Smooth muscle cell (in vitro differentiated cells): Measurements from ENCODE around the gene AGTRAP. TPM values are rescaled to one million over a fixed set of nuclear protein-coding genes. Genes with fewer than 3 reads are reported as not detected.

Experiments used
- DNase-seq: peaks from one replicate; lab custom pipeline; 2025; ENCODE audit not compliant: unreplicated experiment; lab: John Stamatoyannopoulos, UW
- H2AFZ ChIP-seq: fragments of 200-600 bp; sonication (generic); 2 replicates; pipeline ENCODE4 v1.6.0; 2016; ENCODE audit warnings: antibody characterized with exemption, low read depth, mild to moderate bottlenecking
- H3F3A ChIP-seq: fragments of 200-600 bp; sonication (generic); 2 replicates; pipeline ENCODE4 v1.6.0; 2017; ENCODE audit warnings: antibody characterized with exemption, low read depth
- H3K27ac ChIP-seq: fragments of 200-600 bp; sonication (generic); 2 replicates; pipeline ENCODE4 v1.5.1; 2016; ENCODE audit warnings: low read depth, mild to moderate bottlenecking
- H3K27me3 ChIP-seq: fragments of 200-600 bp; sonication (generic); 2 replicates; pipeline ENCODE4 v1.6.1; 2016; ENCODE audit warnings: low read depth, mild to moderate bottlenecking
- H3K36me3 ChIP-seq: fragments of 200-600 bp; sonication (generic); 2 replicates; pipeline ENCODE4 v1.5.1; 2016; ENCODE audit warnings: low read depth
- H3K4me1 ChIP-seq: fragments of 200-600 bp; sonication (generic); 2 replicates; pipeline ENCODE4 v1.5.1; 2016; ENCODE audit warnings: low read depth
- H3K4me2 ChIP-seq: fragments of 200-600 bp; sonication (generic); 2 replicates; pipeline ENCODE4 v1.6.0; 2016; ENCODE audit warnings: mild to moderate bottlenecking
- H3K4me3 ChIP-seq: fragments of 200-600 bp; sonication (generic); 2 replicates; pipeline ENCODE4 v1.5.1; 2016; ENCODE audit warnings: mild to moderate bottlenecking
- H3K79me2 ChIP-seq: fragments of 200-600 bp; sonication (generic); 2 replicates; pipeline ENCODE4 v1.6.0; 2016; ENCODE audit warnings: low read depth, mild to moderate bottlenecking
- H3K9ac ChIP-seq: fragments of 200-600 bp; sonication (generic); 2 replicates; pipeline ENCODE4 v1.6.0; 2016; ENCODE audit warnings: low read depth
- H3K9me3 ChIP-seq: fragments of 200-600 bp; sonication (generic); replicated peaks from 2 replicates; pipeline ENCODE4 v1.5.1; 2016; ENCODE audit warnings: low read depth
- H4K20me1 ChIP-seq: fragments of 200-600 bp; sonication (generic); 2 replicates; pipeline ENCODE4 v1.6.0; 2016; ENCODE audit warnings: low read depth
- CTCF ChIP-seq: fragments of 200-600 bp; sonication (generic); IDR thresholded peaks from 2 replicates; pipeline ENCODE4 v1.5.1; 2017; ENCODE audit warnings: borderline replicate concordance, mild to moderate bottlenecking, antibody characterized with exemption; ENCODE audit not compliant: insufficient read depth, poor library complexity, severe bottlenecking
- WGBS: methylation state at CpG from one replicate; pipeline ENCODE4 v1.1.7; 2016; ENCODE audit warnings: low lambda C conversion rate; 5-methylcytosine and 5-hydroxymethylcytosine counted together
- polyA plus RNA-seq: library from polyadenylated mRNA; unstranded; fragments of >200 nt; fragmentation: Nextera tagmentation; extraction: Ambion mirVana; gene quantifications from 2 replicates; pipeline ENCODE4 v1.2.1, GENCODE V29; 2016
- total RNA-seq: library from RNA; depleted of rRNA; stranded (reverse); fragments of >200 nt; gene quantifications from 2 replicates; pipeline ENCODE4 v1.2.3, GENCODE V29; 2014

Gene AGTRAP
- total and polyA plus RNA-seq, 2 experiments from 2014 or later, result 30.9 to 76.8 TPM

GRCh38 chr1:11733306-11733705 lies 2.6 kb upstream of the AGTRAP start:
- H3K79me2 ChIP-seq, result no peaks in the 10 kb centered on the region
- peaks cover 4% of the 10 kb centered on the region for H3F3A ChIP-seq
- no peaks in the 10 kb centered on the region for H3K36me3 ChIP-seq
- H3K9ac ChIP-seq, result no peak overlapping the region
- H3K9me3 ChIP-seq, result no peaks in the 10 kb centered on the region
- H3K4me2 ChIP-seq, result no peak overlapping the region
- 89% methylated on average over 3 of the region's 3 CpGs for WGBS
- peaks cover 21% of the 10 kb centered on the region for H3K4me1 ChIP-seq
- no peak for TF ChIP-seq CTCF
- H4K20me1 ChIP-seq, result no peaks in the 10 kb centered on the region
- DNase-seq, result no peak
- no peaks in the 10 kb centered on the region for H3K27me3 ChIP-seq
- no peak overlapping the region for H3K27ac ChIP-seq
- no peak overlapping the region for H3K4me3 ChIP-seq
- no peak overlapping the region for H2AFZ ChIP-seq

DNA sequence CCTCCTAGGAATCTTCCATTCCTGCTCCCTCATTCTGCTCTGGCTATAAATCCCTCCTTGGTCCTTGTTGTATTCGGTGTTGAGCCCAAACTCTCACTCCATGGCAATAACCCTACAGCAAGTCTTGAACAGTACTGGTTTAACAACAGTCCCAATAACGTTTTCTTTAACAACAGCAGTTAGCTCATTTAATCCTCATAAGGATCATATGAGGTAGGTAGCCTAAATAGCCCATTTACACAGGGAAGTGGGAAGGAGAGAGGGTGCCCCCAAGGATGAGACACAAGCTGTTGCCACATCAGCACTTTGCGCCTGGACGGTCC lies 444 bp upstream of the AGTRAP start:
- Histone ChIP-seq H3F3A (peaks cover 4% of the 10 kb centered on the region), H3K4me2 (peak overlapping the region; percentile 98), H3K27ac (peak overlapping the region; percentile 46), H3K4me1 (peaks cover 16% of the 10 kb centered on the region), H3K4me3 (peak overlapping the region; percentile 88), H3K27me3 (no peaks in the 10 kb centered on the region), H3K9me3 (no peaks in the 10 kb centered on the region), H2AFZ (peak overlapping the region; percentile 93), H3K79me2 (no peaks in the 10 kb centered on the region), H4K20me1 (peaks cover 2% of the 10 kb centered on the region), H3K36me3 (no peaks in the 10 kb centered on the region), H3K9ac (peak overlapping the region; percentile 37)
- DNase-seq, result no peak
- 33% methylated on average over 4 of the region's 4 CpGs for WGBS
- TF ChIP-seq CTCF, result no peak

DNA sequence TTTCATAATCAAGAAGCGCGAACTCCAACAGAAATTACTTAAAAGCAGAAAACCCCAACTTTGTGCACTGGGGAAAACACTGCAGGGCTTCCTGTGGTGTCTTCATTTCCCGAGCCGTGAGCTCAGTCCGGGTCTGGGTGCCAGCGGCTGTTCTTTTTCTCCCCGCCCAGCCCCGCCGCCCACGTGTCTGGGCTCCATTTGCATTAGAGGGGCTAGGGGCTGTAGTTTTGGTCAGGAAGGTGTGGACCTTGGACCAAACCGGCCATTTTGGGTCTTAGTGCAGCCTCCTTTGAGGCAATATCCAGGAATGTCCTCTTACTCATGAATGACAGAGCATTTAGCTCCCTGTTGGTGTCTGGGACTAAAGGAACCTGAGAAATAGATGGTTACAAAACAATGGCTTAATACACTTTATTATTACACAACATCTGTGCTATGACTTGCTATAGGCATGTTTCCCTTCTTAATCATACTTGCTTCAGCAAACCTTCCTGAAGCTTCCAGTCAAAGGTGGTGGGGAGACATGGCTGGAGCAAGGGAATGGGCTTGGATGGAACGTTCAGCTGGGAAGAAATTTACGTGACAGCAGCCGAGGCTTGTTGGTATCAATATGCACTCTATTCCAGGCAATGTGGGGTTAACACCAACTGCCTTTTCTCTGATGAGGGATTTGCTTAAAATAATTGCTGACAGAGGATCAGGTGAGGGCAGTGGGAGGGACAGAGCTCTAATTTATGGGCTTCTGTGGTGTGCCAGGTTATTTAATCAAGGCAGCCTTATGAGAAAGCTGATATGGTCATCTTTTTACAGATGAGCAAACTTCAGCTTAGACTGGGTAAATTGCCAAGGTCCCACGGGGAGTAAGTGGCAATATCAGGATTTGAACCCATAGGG lies 1.1 kb downstream of the AGTRAP start:
- H3K4me1 ChIP-seq, result peaks cover 14% of the 10 kb centered on the region
- no peak for TF ChIP-seq CTCF
- 20% methylated on average over 15 of the region's 15 CpGs for WGBS
- no peaks in the 10 kb centered on the region for H3K9me3 ChIP-seq
- peaks cover 13% of the 10 kb centered on the region for H4K20me1 ChIP-seq
- no peak for DNase-seq
- H3K36me3 ChIP-seq, result no peaks in the 10 kb centered on the region
- H2AFZ ChIP-seq, result peak overlapping the region; percentile 93
- H3K27ac ChIP-seq, result peak overlapping the region; percentile 67
- no peaks in the 10 kb centered on the region for H3K27me3 ChIP-seq
- H3K9ac ChIP-seq, result peak overlapping the region; percentile 76
- H3K4me3 ChIP-seq, result peak overlapping the region; percentile 88
- H3K4me2 ChIP-seq, result peak overlapping the region; percentile 98
- H3F3A ChIP-seq, result peaks cover 4% of the 10 kb centered on the region
- no peaks in the 10 kb centered on the region for H3K79me2 ChIP-seq

- no peaks in the 10 kb centered on the region for H3K36me3 ChIP-seq
- H4K20me1 ChIP-seq, result peaks cover 24% of the 10 kb centered on the region
- H3K4me1 ChIP-seq, result peaks cover 9% of the 10 kb centered on the region
- H3K4me3 ChIP-seq, result no peak overlapping the region
- no peak overlapping the region for H2AFZ ChIP-seq
- H3K9me3 ChIP-seq, result no peaks in the 10 kb centered on the region
- no peak overlapping the region for H3K27ac ChIP-seq
- no peak overlapping the region for H3K4me2 ChIP-seq
- H3K9ac ChIP-seq, result no peak overlapping the region
- peaks cover 4% of the 10 kb centered on the region for H3F3A ChIP-seq
- no peaks in the 10 kb centered on the region for H3K79me2 ChIP-seq
- DNase-seq, result no peak
- no peak for TF ChIP-seq CTCF
- WGBS, result 74% methylated on average over 2 of the region's 2 CpGs
- H3K27me3 ChIP-seq, result no peaks in the 10 kb centered on the region
Measured at GRCh38 chr1:11738096-11738495, 2.2 kb downstream of the AGTRAP start.
